Panc1 (cell line): ENCODE results near the gene KRT84. TPM values are rescaled to one million over a fixed set of nuclear protein-coding genes. Genes with fewer than 3 reads are reported as not detected.

Experiments used
- ATAC-seq: fragments of 200-7000 bp; cut with Tn5 transposase; 2 replicates; pipeline ENCODE4 v1.9.1; 2020; ENCODE audit warnings: mild to moderate bottlenecking, moderate library complexity
- BruUV-seq: library from RNA; stranded (reverse); fragments of 400-500 nt; replicated peaks from 2 replicates; lab custom pipeline; 2021; lab: Mats Ljungman, UMichigan
- CTCF ChIA-PET: fragments of 300-600 bp; sonication (Branson Sonifier 250); formaldehyde crosslinking; loops from one replicate; lab custom pipeline; 2022; ENCODE audit warnings: antibody characterized with exemption; lab: Charles Lee
- POLR2A ChIA-PET: fragments of 300-600 bp; sonication (Branson Sonifier 250); formaldehyde crosslinking; loops from one replicate; lab custom pipeline; 2022; ENCODE audit warnings: antibody characterized with exemption; lab: Charles Lee
- DNase-seq: peaks from one replicate; pipeline ENCODE4 v3.0.0-alpha.2; 2010; ENCODE audit warnings: low read depth, low spot score
- H3K27ac ChIP-seq: 2 replicates; pipeline ENCODE4 v1.5.1; 2011; ENCODE audit warnings: mild to moderate bottlenecking, low read length, inconsistent platforms
- H3K27me3 ChIP-seq: fragments of 200-500 bp; sonication (Bioruptor generic); 2 replicates; pipeline ENCODE4 v1.6.0; 2014; ENCODE audit warnings: low read length, inconsistent platforms; ENCODE audit not compliant: control insufficient read depth, insufficient read depth
- H3K36me3 ChIP-seq: fragments of 200-500 bp; sonication (Bioruptor generic); 2 replicates; pipeline ENCODE4 v1.5.1; 2014; ENCODE audit warnings: inconsistent platforms, mild to moderate bottlenecking, low read length, moderate library complexity; ENCODE audit not compliant: control insufficient read depth, insufficient read depth
- H3K4me1 ChIP-seq: 2 replicates; pipeline ENCODE4 v1.5.1; 2011; ENCODE audit warnings: inconsistent platforms, mild to moderate bottlenecking, low read length, moderate library complexity; ENCODE audit not compliant: control insufficient read depth, insufficient read depth
- H3K4me3 ChIP-seq, 2 experiments: 2 replicates each; pipeline ENCODE4 v1.5.1; 2011 to 2012; ENCODE audit warnings: low read depth in 2 of 2, low read length in 2 of 2, mild to moderate bottlenecking in 2 of 2, inconsistent platforms in 1 of 2, moderate library complexity in 1 of 2
- H3K9me3 ChIP-seq: fragments of 200-500 bp; sonication (Bioruptor generic); 2 replicates; pipeline ENCODE4 v1.5.1; 2014; ENCODE audit warnings: low read depth, mild to moderate bottlenecking, inconsistent platforms, low read length, moderate library complexity; ENCODE audit not compliant: control insufficient read depth, insufficient read depth
- POLR2AphosphoS5 ChIP-seq: IDR thresholded peaks from 2 replicates; pipeline ENCODE4 v1.6.1; 2012; ENCODE audit warnings: mild to moderate bottlenecking, low read depth, low read length, moderate library complexity
- REST ChIP-seq, 2 experiments: IDR thresholded peaks; 2 replicates each; pipeline ENCODE4 v1.6.1; 2011 to 2012; ENCODE audit warnings: low read depth in 2 of 2, control low read depth in 1 of 2, low read length in 1 of 2, mild to moderate bottlenecking in 1 of 2, moderate library complexity in 1 of 2; ENCODE audit not compliant: insufficient read depth in 1 of 2
- SIN3A ChIP-seq: IDR thresholded peaks from 2 replicates; pipeline ENCODE4 v1.6.1; 2012; ENCODE audit warnings: low read depth, mild to moderate bottlenecking, low read length, moderate library complexity, borderline replicate concordance; ENCODE audit not compliant: insufficient read depth
- TCF7L2 ChIP-seq: IDR thresholded peaks from 2 replicates; pipeline ENCODE4 v1.6.1; 2011; ENCODE audit warnings: mild to moderate bottlenecking, low read depth, low read length, inconsistent platforms
- in situ Hi-C: cut with HindIII; loops from 2 replicates; pipeline ENCODE4 v1.10.0; 2016; ENCODE audit warnings: low sequenced_read_pairs, low pct_unique_long_range_greater_than_20kb
- intact Hi-C: fragments of 100-400 bp; cut with micrococcal nuclease; formaldehyde crosslinking; loops from one replicate; pipeline ENCODE4 v1.10.0; 2022; ENCODE audit not compliant: unreplicated experiment
- total RNA-seq: library from RNA; stranded (reverse); gene quantifications from one replicate; pipeline ENCODE4 v1.2.1, GENCODE V29; 2021; ENCODE audit not compliant: unreplicated experiment
- TF ChIP-seq, protein P1 (sequence below): fragments of 450-650 bp; IDR thresholded peaks from 2 replicates; pipeline ENCODE4 v1.5.1; 2017; ENCODE audit warnings: mild to moderate bottlenecking

Gene KRT84
- total RNA-seq, 1 experiment from 2014 or later, result not detected

GRCh38 chr12:52342781-52343490 is 42.5 kb downstream of the KRT84 start:
- no peaks in the 10 kb centered on the region for H3K36me3 ChIP-seq
- peaks cover 3% of the 10 kb centered on the region; the same call in 1 of the 2 replicates for H3K9me3 ChIP-seq
- peaks cover 8% of the 10 kb centered on the region for H3K4me1 ChIP-seq
- in situ Hi-C loops (no loop called here), intact Hi-C loops (no loop called here)
- TF ChIP-seq, protein P1, sequence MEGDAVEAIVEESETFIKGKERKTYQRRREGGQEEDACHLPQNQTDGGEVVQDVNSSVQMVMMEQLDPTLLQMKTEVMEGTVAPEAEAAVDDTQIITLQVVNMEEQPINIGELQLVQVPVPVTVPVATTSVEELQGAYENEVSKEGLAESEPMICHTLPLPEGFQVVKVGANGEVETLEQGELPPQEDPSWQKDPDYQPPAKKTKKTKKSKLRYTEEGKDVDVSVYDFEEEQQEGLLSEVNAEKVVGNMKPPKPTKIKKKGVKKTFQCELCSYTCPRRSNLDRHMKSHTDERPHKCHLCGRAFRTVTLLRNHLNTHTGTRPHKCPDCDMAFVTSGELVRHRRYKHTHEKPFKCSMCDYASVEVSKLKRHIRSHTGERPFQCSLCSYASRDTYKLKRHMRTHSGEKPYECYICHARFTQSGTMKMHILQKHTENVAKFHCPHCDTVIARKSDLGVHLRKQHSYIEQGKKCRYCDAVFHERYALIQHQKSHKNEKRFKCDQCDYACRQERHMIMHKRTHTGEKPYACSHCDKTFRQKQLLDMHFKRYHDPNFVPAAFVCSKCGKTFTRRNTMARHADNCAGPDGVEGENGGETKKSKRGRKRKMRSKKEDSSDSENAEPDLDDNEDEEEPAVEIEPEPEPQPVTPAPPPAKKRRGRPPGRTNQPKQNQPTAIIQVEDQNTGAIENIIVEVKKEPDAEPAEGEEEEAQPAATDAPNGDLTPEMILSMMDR, result no peak
- no peak for TF ChIP-seq REST (IDR thresholded peaks at IDR 0.05; ENCODE audit: insufficient read depth in 1 of 2, low read depth in 2 of 2, low read length in 1 of 2)
- TF ChIP-seq SIN3A, result no peak
- TF ChIP-seq POLR2AphosphoS5, result no peak
- TF ChIP-seq TCF7L2, result no peak
- BruUV-seq, result no TSS peak
- no peak for ATAC-seq
- DNase-seq, result no peak
- ChIA-PET POLR2A (no interaction called here), CTCF (interaction anchor here (0.7 kb wide), 1 partner anchor 10 kb away, joined by 3 read pairs; no protein-coding TSS in a partner anchor)
- H3K4me3 ChIP-seq, result no peak overlapping the region
- no peaks in the 10 kb centered on the region for H3K27me3 ChIP-seq
- no peak overlapping the region for H3K27ac ChIP-seq

- no peaks in the 10 kb centered on the region for H3K27me3 ChIP-seq
- CTCF ChIA-PET, result interaction anchor here (0.8 kb wide), 1 partner anchor 184 kb away, joined by 4 read pairs; no protein-coding TSS in a partner anchor
- in situ Hi-C loops, result no loop called here
These were observed 44.3 kb downstream of the KRT84 start for GRCh38 chr12:52341066-52341580.

More at GRCh38 chr12:52341066-52341580, 44.3 kb downstream of the KRT84 start:
- no peak overlapping the region for H3K27ac ChIP-seq
- no peak overlapping the region for H3K4me3 ChIP-seq
- BruUV-seq, result no TSS peak
- no peak for TF ChIP-seq TCF7L2
- no peak for ATAC-seq
- DNase-seq, result no peak
- POLR2A ChIA-PET, result interaction anchor here (0.5 kb wide), 1 partner anchor 192 kb away, joined by 4 read pairs; no protein-coding TSS in a partner anchor
- H3K36me3 ChIP-seq, result no peaks in the 10 kb centered on the region
- peaks cover 3% of the 10 kb centered on the region; the same call in 1 of the 2 replicates for H3K9me3 ChIP-seq
- peaks cover 8% of the 10 kb centered on the region for H3K4me1 ChIP-seq
- intact Hi-C loops, result no loop called here
